ENCODE data around the gene LSP1. TPM values are rescaled to one million over a fixed set of nuclear protein-coding genes. Genes with fewer than 3 reads are reported as not detected.

Gene LSP1
- total and polyA plus RNA-seq, 4 donors = 5.0 to 7.7 (median 5.7) TPM

DNA sequence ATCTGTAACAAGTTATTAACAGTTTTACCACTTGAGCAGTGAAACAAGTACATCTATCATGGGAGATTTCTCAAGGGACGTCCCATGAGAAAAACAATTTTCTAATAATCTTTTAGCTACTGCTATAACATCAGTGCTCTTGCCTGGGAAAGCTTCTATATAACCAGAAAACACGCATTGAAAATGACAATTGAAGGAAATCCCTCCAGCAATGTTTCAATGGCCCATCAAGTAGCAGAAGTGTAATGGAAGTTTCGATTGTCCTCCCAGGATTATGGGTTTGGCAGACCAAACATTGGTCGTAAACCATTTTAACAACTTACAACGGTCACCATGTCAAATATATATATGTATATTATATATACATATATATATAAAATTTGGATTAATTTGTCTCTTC lies 46.8 kb downstream of the LSP1 start:
- Histone ChIP-seq H3K9ac (ENCODE audit: low read depth in 1 of 2, low read length in 2 of 2) (no peak overlapping the region), H3K27me3 (ENCODE audit: control insufficient read depth in 4 of 4, insufficient read depth in 4 of 4, low read length in 3 of 4) (no peaks in the 10 kb centered on the region), H3K36me3 (ENCODE audit: control insufficient read depth in 4 of 4, insufficient read depth in 3 of 4, low read depth in 1 of 4, low read length in 3 of 4) (no peaks in the 10 kb centered on the region), H3K4me3 (ENCODE audit: low read depth in 1 of 3, low read length in 3 of 3) (no peak overlapping the region), H3K27ac (ENCODE audit: low read depth in 1 of 2, low read length in 2 of 2) (no peak overlapping the region), H3K4me1 (ENCODE audit: control insufficient read depth in 4 of 4, insufficient read depth in 4 of 4, low read length in 3 of 4) (peaks cover 0 to 11% (median 6%) of the 10 kb centered on the region in 4 donors), H3K9me3 (ENCODE audit: control insufficient read depth in 4 of 4, low read length in 3 of 4) (no peaks in the 10 kb centered on the region)
- DNase-seq (ENCODE audit: low spot score) = no peak
- 93% methylated on average over 5 of the region's 5 CpGs for WGBS
- TF ChIP-seq CTCF (IDR thresholded peaks at IDR 0.05; ENCODE audit: low read depth, low read length, missing input control) = no peak
- TF ChIP-seq GABPA (IDR thresholded peaks at IDR 0.05 in 1 of 2, conservative IDR thresholded peaks at IDR 0.05 in 1 of 2) = no peak
- TF ChIP-seq RXRA (IDR thresholded peaks at IDR 0.05) = no peak
- no peak for TF ChIP-seq HNF4A (conservative IDR thresholded peaks at IDR 0.05)
- TF ChIP-seq, protein P1, sequence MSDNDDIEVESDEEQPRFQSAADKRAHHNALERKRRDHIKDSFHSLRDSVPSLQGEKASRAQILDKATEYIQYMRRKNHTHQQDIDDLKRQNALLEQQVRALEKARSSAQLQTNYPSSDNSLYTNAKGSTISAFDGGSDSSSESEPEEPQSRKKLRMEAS (IDR thresholded peaks at IDR 0.05) = no peak
- TF ChIP-seq FOXA1 (IDR thresholded peaks at IDR 0.05) = no peak
- TF ChIP-seq, protein P2, sequence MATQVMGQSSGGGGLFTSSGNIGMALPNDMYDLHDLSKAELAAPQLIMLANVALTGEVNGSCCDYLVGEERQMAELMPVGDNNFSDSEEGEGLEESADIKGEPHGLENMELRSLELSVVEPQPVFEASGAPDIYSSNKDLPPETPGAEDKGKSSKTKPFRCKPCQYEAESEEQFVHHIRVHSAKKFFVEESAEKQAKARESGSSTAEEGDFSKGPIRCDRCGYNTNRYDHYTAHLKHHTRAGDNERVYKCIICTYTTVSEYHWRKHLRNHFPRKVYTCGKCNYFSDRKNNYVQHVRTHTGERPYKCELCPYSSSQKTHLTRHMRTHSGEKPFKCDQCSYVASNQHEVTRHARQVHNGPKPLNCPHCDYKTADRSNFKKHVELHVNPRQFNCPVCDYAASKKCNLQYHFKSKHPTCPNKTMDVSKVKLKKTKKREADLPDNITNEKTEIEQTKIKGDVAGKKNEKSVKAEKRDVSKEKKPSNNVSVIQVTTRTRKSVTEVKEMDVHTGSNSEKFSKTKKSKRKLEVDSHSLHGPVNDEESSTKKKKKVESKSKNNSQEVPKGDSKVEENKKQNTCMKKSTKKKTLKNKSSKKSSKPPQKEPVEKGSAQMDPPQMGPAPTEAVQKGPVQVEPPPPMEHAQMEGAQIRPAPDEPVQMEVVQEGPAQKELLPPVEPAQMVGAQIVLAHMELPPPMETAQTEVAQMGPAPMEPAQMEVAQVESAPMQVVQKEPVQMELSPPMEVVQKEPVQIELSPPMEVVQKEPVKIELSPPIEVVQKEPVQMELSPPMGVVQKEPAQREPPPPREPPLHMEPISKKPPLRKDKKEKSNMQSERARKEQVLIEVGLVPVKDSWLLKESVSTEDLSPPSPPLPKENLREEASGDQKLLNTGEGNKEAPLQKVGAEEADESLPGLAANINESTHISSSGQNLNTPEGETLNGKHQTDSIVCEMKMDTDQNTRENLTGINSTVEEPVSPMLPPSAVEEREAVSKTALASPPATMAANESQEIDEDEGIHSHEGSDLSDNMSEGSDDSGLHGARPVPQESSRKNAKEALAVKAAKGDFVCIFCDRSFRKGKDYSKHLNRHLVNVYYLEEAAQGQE (IDR thresholded peaks at IDR 0.05) = no peak

DNA sequence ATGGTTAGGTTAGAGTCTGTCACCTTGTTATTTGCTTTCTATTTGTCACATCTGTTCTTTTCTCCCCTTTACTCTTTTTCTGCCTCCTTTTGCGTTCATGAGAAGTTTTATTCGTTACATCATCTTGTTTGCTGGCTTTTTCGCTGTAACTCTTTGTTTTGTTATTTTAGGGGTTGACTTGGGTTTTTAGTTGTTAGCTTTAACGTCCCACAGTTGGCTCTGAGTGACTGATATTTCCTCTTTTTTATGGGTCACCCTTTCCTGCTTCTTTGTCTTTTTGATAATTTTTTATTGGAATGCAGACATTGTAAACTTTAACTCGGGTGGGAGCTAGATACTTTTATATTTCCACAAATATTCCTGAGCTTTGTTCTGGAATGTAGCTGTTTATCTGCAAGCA lies 53.3 kb downstream of the LSP1 start:
- WGBS = 60% methylated on average over 5 of the region's 5 CpGs
- no peak overlapping the region for H3K9ac ChIP-seq (ENCODE audit: low read depth in 1 of 2, low read length in 2 of 2)
- H3K27ac ChIP-seq (ENCODE audit: low read depth in 1 of 2, low read length in 2 of 2) = no peak overlapping the region
- no peak overlapping the region for H3K4me3 ChIP-seq (ENCODE audit: low read depth in 1 of 3, low read length in 3 of 3)
- H3K36me3 ChIP-seq (ENCODE audit: control insufficient read depth in 4 of 4, insufficient read depth in 3 of 4, low read depth in 1 of 4, low read length in 3 of 4) = no peaks in the 10 kb centered on the region
- no peak for DNase-seq (ENCODE audit: low spot score)
- H3K9me3 ChIP-seq (ENCODE audit: control insufficient read depth in 4 of 4, low read length in 3 of 4) = no peaks in the 10 kb centered on the region
- TF ChIP-seq, protein P3, sequence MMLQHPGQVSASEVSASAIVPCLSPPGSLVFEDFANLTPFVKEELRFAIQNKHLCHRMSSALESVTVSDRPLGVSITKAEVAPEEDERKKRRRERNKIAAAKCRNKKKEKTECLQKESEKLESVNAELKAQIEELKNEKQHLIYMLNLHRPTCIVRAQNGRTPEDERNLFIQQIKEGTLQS (IDR thresholded peaks at IDR 0.05) = no peak
- TF ChIP-seq HNF4A (conservative IDR thresholded peaks at IDR 0.05) = no peak
- TF ChIP-seq JUND (IDR thresholded peaks at IDR 0.05) = no peak
- TF ChIP-seq CTCF (IDR thresholded peaks at IDR 0.05; ENCODE audit: low read depth, low read length, missing input control) = no peak
- TF ChIP-seq FOXA2 (IDR thresholded peaks at IDR 0.05) = no peak
- no peak for TF ChIP-seq NR2F2 (IDR thresholded peaks at IDR 0.05)
- no peak for TF ChIP-seq TAF1 (conservative IDR thresholded peaks at IDR 0.05)
- TF ChIP-seq GABPA (IDR thresholded peaks at IDR 0.05 in 1 of 2, conservative IDR thresholded peaks at IDR 0.05 in 1 of 2) = no peak
- TF ChIP-seq, protein P1 (IDR thresholded peaks at IDR 0.05) = no peak
- TF ChIP-seq, protein P2 (IDR thresholded peaks at IDR 0.05) = no peak
- TF ChIP-seq SP1 (IDR thresholded peaks at IDR 0.05) = no peak
- no peak for TF ChIP-seq HNF4G (IDR thresholded peaks at IDR 0.05)
- no peak for TF ChIP-seq EGR1 (IDR thresholded peaks at IDR 0.05; ENCODE audit: low read depth in 2 of 2)
- TF ChIP-seq YY1 (IDR thresholded peaks at IDR 0.05) = no peak
- TF ChIP-seq RXRA (IDR thresholded peaks at IDR 0.05) = no peak
- TF ChIP-seq RAD21 (IDR thresholded peaks at IDR 0.05) = no peak
- no peak for TF ChIP-seq ZBTB33 (IDR thresholded peaks at IDR 0.05)
- TF ChIP-seq FOXA1 (IDR thresholded peaks at IDR 0.05) = no peak
- peaks cover 0 to 2% (median 1%) of the 10 kb centered on the region in 4 donors for H3K4me1 ChIP-seq (ENCODE audit: control insufficient read depth in 4 of 4, insufficient read depth in 4 of 4, low read length in 3 of 4)
- H3K27me3 ChIP-seq (ENCODE audit: control insufficient read depth in 4 of 4, insufficient read depth in 4 of 4, low read length in 3 of 4) = no peaks in the 10 kb centered on the region

Measured in liver (tissue), 9 donors.